ENCODE results near the gene SFXN3.
A peak's percentile ranks its signal among the peaks of the same experiment; 100 is the strongest.

Gene SFXN3

DNA sequence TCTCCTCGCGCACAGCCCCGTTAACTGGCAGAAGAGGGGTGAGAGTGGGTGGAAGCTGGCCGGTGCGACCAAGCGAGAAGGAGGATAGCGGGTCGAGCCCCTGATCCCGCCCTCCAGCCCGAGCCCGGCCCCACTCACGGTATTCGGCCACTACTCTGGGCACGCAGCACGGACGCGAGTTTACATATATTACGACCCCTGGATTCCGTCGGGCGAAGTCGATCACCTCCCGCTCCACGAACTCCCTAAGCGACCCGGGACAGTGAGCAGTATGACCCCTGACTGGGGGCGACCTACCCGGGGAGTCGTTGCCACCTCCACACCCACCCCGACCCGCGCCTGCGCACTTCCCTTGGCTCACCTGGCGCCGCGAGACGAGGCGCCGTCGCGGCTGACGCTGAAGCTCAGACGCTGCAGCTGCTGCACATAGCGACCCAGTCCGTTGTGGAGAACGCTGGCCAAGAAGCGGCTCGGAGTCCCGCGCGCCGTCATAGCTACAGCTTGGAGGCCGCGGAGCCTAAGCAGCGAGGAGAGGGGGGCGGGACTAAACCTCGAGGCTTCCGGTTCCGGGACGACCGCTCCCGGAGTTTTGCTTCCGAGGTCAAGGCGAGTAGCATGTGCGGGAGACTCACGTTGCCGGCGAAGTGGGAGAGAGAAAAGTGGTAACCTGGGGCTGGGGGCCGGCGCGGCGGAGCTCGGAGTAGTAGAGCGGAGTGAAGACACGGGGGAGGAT, 43.9 kb upstream of the SFXN3 start, which contains the start of the genes MRPL43 and TWNK:
MRPL43 (minus strand) TSS at position 546 of the 733 bp plus-strand sequence; CDS start at position 492, 54 bp downstream.
TWNK (plus strand) TSS at position 592 of the 733 bp plus-strand sequence. CDS start 668 bp downstream, outside the sequence.
- TF ChIP-seq, protein P1, sequence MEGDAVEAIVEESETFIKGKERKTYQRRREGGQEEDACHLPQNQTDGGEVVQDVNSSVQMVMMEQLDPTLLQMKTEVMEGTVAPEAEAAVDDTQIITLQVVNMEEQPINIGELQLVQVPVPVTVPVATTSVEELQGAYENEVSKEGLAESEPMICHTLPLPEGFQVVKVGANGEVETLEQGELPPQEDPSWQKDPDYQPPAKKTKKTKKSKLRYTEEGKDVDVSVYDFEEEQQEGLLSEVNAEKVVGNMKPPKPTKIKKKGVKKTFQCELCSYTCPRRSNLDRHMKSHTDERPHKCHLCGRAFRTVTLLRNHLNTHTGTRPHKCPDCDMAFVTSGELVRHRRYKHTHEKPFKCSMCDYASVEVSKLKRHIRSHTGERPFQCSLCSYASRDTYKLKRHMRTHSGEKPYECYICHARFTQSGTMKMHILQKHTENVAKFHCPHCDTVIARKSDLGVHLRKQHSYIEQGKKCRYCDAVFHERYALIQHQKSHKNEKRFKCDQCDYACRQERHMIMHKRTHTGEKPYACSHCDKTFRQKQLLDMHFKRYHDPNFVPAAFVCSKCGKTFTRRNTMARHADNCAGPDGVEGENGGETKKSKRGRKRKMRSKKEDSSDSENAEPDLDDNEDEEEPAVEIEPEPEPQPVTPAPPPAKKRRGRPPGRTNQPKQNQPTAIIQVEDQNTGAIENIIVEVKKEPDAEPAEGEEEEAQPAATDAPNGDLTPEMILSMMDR (conservative IDR thresholded peaks at IDR 0.05; ENCODE audit: low read depth, low read length) = no peak
- peak; percentile 76 for DNase-seq (ENCODE audit: low read depth)
- H3K4me3 ChIP-seq (ENCODE audit: low read depth, low read length) = peak within 1 kb of the TSS; percentile 100

- no peak for DNase-seq (ENCODE audit: low read depth)
- TF ChIP-seq, protein P1 (conservative IDR thresholded peaks at IDR 0.05; ENCODE audit: low read depth, low read length) = no peak
- H3K4me3 ChIP-seq (ENCODE audit: low read depth, low read length) = peak overlapping the region; percentile 100
These were observed 43.4 kb upstream of the SFXN3 start for GRCh38 chr10:100987685-100988049.

- no peak for DNase-seq (ENCODE audit: low read depth)
- TF ChIP-seq, protein P1 (conservative IDR thresholded peaks at IDR 0.05; ENCODE audit: low read depth, low read length) = no peak
- H3K4me3 ChIP-seq (ENCODE audit: low read depth, low read length) = peak overlapping the region; percentile 100
These were observed 42.9 kb upstream of the SFXN3 start for GRCh38 chr10:100988166-100988565.

DNA sequence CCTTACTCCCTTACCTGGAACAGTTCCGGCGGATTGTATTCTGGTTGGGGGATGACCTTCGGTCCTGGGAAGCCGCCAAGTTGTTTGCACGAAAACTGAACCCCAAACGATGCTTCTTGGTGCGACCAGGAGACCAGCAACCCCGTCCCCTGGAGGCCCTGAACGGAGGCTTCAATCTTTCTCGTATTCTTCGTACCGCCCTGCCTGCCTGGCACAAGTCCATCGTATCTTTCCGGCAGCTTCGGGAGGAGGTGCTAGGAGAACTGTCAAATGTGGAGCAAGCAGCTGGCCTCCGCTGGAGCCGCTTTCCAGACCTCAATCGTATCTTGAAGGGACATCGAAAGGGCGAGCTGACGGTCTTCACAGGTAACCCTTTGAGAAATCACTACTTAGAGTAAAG, 41.9 kb upstream of the SFXN3 start:
- no peak overlapping the region for H3K4me3 ChIP-seq (ENCODE audit: low read depth, low read length)
- TF ChIP-seq, protein P1 (conservative IDR thresholded peaks at IDR 0.05; ENCODE audit: low read depth, low read length) = no peak

DNA sequence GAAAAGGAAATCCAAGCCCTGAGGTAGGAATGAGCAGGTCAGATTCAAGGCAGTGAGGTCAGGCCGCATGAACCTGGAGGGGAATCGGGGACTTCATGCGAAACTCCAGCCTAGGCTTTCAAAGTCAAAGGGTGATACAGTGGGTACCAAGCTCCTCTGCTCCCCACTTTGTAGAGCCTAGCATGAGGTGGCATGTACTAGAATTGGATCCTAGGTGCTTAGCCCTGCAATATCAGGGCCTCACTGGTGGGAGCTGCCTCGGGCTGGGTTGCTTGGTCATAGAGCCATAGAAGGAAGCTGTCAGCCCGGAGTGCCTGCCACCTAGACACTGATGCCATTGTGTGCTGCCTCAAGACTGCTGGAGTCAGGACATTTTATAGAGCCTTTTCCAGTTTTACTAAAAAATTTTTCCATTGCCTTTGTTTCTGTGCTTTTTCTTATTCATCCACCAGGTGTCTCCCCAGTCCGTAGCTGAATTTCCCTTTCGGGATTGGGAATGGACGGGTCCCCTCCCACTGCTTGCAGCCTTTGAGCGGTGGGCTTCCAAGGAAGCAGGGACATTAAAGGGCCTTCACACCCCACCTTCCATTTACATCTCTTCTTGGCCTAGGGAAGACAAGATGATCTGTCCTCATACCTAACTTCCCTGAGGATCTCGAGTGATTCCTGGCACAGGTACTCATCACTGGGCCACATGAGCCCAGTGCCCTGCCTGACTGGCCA, 36.9 kb upstream of the SFXN3 start:
- peak; percentile 58 for DNase-seq (ENCODE audit: low read depth)
- TF ChIP-seq, protein P1 (conservative IDR thresholded peaks at IDR 0.05; ENCODE audit: low read depth, low read length) = peak; percentile 78
- H3K4me3 ChIP-seq (ENCODE audit: low read depth, low read length) = no peak overlapping the region

More for the DNA sequence above, 41.9 kb upstream of the SFXN3 start:
- no peak for DNase-seq (ENCODE audit: low read depth)

DNA sequence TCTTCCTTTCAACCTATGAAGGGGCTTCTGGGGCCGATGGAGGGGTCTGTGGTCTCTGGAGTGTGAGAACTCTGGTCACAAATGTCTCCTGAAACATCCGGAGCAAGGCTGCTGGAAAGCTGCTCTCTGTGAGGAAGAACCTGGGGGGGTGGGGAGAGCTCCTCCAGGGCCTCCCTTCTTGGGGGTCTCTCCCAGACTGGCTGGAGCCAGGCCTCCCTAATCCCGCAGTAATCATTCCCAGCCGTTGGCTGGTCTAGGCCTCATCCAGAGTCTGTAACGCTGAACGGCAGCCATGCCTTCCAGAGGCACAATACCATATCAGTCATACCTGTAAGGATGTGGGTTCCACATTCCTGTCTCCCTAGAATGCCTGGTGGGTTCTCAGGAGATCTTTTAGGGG, 35.9 kb upstream of the SFXN3 start:
- H3K4me3 ChIP-seq (ENCODE audit: low read depth, low read length) = no peak overlapping the region
- TF ChIP-seq, protein P1 (conservative IDR thresholded peaks at IDR 0.05; ENCODE audit: low read depth, low read length) = no peak
- DNase-seq (ENCODE audit: low read depth) = no peak

All from choroid plexus epithelial cell (primary cell).